Keratinocyte (primary cell): ENCODE data around the gene RNF144A. TPM values are rescaled to one million over a fixed set of nuclear protein-coding genes. Genes with fewer than 3 reads are reported as not detected.

ENCODE experiments used
- DNase-seq: peaks from one replicate; pipeline ENCODE4 v3.0.0-alpha.2; 2011; ENCODE audit warnings: low read depth, missing footprints, low spot score
- FAIRE-seq: peaks from 2 replicates; lab custom pipeline; 2011; peaks lifted over from hg19 to GRCh38; lab: Jason Lieb, UNC
- H2AFZ ChIP-seq: 2 replicates; pipeline ENCODE4 v1.6.0; 2012; ENCODE audit warnings: low read length, control low read depth, inconsistent platforms; ENCODE audit not compliant: control insufficient read depth
- H3K27ac ChIP-seq: 2 replicates; pipeline ENCODE4 v1.5.1; 2011; ENCODE audit warnings: low read length; ENCODE audit not compliant: control insufficient read depth, insufficient read depth
- H3K27me3 ChIP-seq: 3 replicates; pipeline ENCODE4 v1.6.0; 2011; ENCODE audit warnings: low read length; ENCODE audit not compliant: control insufficient read depth, insufficient read depth; ENCODE audit errors: extremely low read depth
- H3K36me3 ChIP-seq, 2 experiments: 2 replicates in 1 of 2; 3 replicates in 1 of 2; pipeline ENCODE4 v1.5.1; 2011; ENCODE audit warnings: low read length in 2 of 2, mild to moderate bottlenecking in 1 of 2; ENCODE audit not compliant: control insufficient read depth in 2 of 2, insufficient read depth in 2 of 2; ENCODE audit errors: extremely low read depth in 1 of 2
- H3K4me1 ChIP-seq: 3 replicates; pipeline ENCODE4 v1.5.1; 2011; ENCODE audit warnings: low read length; ENCODE audit not compliant: control insufficient read depth, insufficient read depth; ENCODE audit errors: extremely low read depth
- H3K4me2 ChIP-seq: 3 replicates; pipeline ENCODE4 v1.6.0; 2011; ENCODE audit warnings: low read depth, low read length; ENCODE audit not compliant: control insufficient read depth, insufficient read depth; ENCODE audit errors: extremely low read depth
- H3K4me3 ChIP-seq, 3 experiments: fragments of 200-600 bp in 1 of 3; sonication (generic) in 1 of 3; 2 replicates in 2 of 3; 3 replicates in 1 of 3; pipeline ENCODE4 v1.5.1; 2011 to 2016; ENCODE audit warnings: low read length in 3 of 3, mild to moderate bottlenecking in 3 of 3, control low read depth in 2 of 3, inconsistent platforms in 1 of 3, low read depth in 1 of 3, mixed read lengths in 1 of 3, mixed run types in 1 of 3, moderate library complexity in 1 of 3; ENCODE audit not compliant: control insufficient read depth in 2 of 3, insufficient read depth in 2 of 3; ENCODE audit errors: extremely low read depth in 1 of 3
- H3K79me2 ChIP-seq: 2 replicates; pipeline ENCODE4 v1.6.0; 2012; ENCODE audit warnings: low read length; ENCODE audit not compliant: control insufficient read depth, insufficient read depth
- H3K9ac ChIP-seq: 3 replicates; pipeline ENCODE4 v1.6.0; 2011; ENCODE audit warnings: low read length; ENCODE audit not compliant: control insufficient read depth, insufficient read depth; ENCODE audit errors: extremely low read depth
- H3K9me1 ChIP-seq: 3 replicates; pipeline ENCODE4 v1.6.0; 2011; ENCODE audit warnings: low read length; ENCODE audit not compliant: control insufficient read depth, insufficient read depth; ENCODE audit errors: extremely low read depth
- H3K9me3 ChIP-seq: 2 replicates; pipeline ENCODE4 v1.5.1; 2012; ENCODE audit warnings: low read depth, low read length; ENCODE audit not compliant: control insufficient read depth
- H4K20me1 ChIP-seq: 3 replicates; pipeline ENCODE4 v1.6.0; 2011; ENCODE audit warnings: low read length; ENCODE audit not compliant: control insufficient read depth, insufficient read depth; ENCODE audit errors: extremely low read depth
- EZH2 ChIP-seq: IDR thresholded peaks from one replicate; pipeline ENCODE4 v1.6.1; 2012; ENCODE audit warnings: inconsistent platforms, mild to moderate bottlenecking, low read length, moderate library complexity
- dilution Hi-C: fragments of 300-500 bp; cut with MboI; formaldehyde crosslinking; loops from one replicate; pipeline ENCODE4 v1.7.0; 2020; ENCODE audit warnings: low sequenced_read_pairs; ENCODE audit not compliant: extremely low pct_ligation_motif_present
- polyA plus RNA-seq, 5 experiments: library from polyadenylated mRNA; depleted of rRNA in 3 of 5; stranded (reverse) in 3 of 5; stranded (forward) in 1 of 5; unstranded in 1 of 5; fragments of >200 nt; gene quantifications; 1 replicate in 1 of 5; 2 replicates in 3 of 5; 3 replicates in 1 of 5; pipeline versions ENCODE4 v1.2.1 to v1.2.3, GENCODE V29; 2011 to 2012; ENCODE audit warnings: missing spikeins in 2 of 5, low read depth in 1 of 5, low replicate concordance in 1 of 5
- TF ChIP-seq, protein P1 (sequence below), 3 experiments: IDR thresholded peaks in 1 of 3; conservative IDR thresholded peaks in 1 of 3; optimal IDR thresholded peaks in 1 of 3; 2 replicates in 2 of 3; 3 replicates in 1 of 3; pipeline versions ENCODE3 to v1.5.1; 2011; ENCODE audit warnings: low read length in 3 of 3, mild to moderate bottlenecking in 3 of 3, moderate library complexity in 2 of 3, control low read depth in 1 of 3, inconsistent platforms in 1 of 3; ENCODE audit not compliant: insufficient read depth in 2 of 3; ENCODE audit errors: extremely low read depth in 1 of 3

RNF144A gene
- polyA plus RNA-seq, 1 donor (not counting 4 experiments of a cell fraction or from before 2014, with no cell fraction given), result 1.4 TPM

DNA sequence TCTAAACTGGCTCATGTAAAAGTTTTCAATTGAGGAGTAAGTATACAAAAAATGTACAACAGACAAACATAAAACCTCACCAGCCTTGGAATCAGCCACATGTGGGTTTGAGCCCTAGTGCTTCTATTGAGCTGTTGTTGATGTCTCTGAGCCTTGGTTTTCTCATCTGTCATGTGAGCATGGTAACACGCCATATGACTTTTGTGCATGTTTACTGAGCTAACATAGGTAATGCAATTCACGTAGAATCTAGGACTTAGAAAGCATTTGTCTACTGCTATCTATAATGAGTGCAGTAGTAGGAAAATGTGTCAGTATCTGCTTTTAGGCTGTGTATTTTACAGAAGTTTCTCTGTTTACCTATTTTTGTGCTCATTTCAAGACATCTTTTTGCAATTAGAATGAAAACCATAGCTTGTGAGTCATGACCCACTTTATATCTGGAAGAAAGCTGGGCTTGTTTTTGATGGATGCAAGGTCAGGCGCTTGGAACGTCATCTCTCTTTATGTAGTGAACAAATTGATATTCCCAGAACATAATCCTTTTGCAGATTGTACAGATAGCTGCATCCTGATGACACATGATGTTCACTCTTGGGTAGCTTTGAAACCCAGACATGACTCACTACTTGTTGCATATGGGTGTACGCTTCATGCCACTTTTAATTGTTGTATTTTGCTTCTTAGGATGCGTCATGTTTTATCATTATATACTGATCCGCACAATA lies 94.3 kb downstream of the RNF144A start:
- no peaks in the 10 kb centered on the region for H3K36me3 ChIP-seq
- H3K9me1 ChIP-seq, result no peaks in the 10 kb centered on the region
- no peaks in the 10 kb centered on the region for H3K9me3 ChIP-seq
- H3K4me1 ChIP-seq, result no peaks in the 10 kb centered on the region
- no peaks in the 10 kb centered on the region for H3K27me3 ChIP-seq
- no peak overlapping the region for H2AFZ ChIP-seq
- H4K20me1 ChIP-seq, result no peaks in the 10 kb centered on the region
- TF ChIP-seq EZH2, result no peak
- TF ChIP-seq, protein P1, sequence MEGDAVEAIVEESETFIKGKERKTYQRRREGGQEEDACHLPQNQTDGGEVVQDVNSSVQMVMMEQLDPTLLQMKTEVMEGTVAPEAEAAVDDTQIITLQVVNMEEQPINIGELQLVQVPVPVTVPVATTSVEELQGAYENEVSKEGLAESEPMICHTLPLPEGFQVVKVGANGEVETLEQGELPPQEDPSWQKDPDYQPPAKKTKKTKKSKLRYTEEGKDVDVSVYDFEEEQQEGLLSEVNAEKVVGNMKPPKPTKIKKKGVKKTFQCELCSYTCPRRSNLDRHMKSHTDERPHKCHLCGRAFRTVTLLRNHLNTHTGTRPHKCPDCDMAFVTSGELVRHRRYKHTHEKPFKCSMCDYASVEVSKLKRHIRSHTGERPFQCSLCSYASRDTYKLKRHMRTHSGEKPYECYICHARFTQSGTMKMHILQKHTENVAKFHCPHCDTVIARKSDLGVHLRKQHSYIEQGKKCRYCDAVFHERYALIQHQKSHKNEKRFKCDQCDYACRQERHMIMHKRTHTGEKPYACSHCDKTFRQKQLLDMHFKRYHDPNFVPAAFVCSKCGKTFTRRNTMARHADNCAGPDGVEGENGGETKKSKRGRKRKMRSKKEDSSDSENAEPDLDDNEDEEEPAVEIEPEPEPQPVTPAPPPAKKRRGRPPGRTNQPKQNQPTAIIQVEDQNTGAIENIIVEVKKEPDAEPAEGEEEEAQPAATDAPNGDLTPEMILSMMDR (optimal IDR thresholded peaks at IDR 0.05 in 1 of 3, IDR thresholded peaks at IDR 0.05 in 1 of 3, conservative IDR thresholded peaks at IDR 0.05 in 1 of 3; ENCODE audit: extremely low read depth in 1 of 3, insufficient read depth in 2 of 3, low read length in 3 of 3), result no peak
- H3K79me2 ChIP-seq, result no peaks in the 10 kb centered on the region
- H3K27ac ChIP-seq, result no peak overlapping the region
- no peak overlapping the region for H3K4me3 ChIP-seq
- no peak overlapping the region for H3K9ac ChIP-seq
- no peak for FAIRE-seq
- dilution Hi-C loops, result no loop called here
- H3K4me2 ChIP-seq, result no peak overlapping the region
- DNase-seq, result peak; percentile 26

DNA sequence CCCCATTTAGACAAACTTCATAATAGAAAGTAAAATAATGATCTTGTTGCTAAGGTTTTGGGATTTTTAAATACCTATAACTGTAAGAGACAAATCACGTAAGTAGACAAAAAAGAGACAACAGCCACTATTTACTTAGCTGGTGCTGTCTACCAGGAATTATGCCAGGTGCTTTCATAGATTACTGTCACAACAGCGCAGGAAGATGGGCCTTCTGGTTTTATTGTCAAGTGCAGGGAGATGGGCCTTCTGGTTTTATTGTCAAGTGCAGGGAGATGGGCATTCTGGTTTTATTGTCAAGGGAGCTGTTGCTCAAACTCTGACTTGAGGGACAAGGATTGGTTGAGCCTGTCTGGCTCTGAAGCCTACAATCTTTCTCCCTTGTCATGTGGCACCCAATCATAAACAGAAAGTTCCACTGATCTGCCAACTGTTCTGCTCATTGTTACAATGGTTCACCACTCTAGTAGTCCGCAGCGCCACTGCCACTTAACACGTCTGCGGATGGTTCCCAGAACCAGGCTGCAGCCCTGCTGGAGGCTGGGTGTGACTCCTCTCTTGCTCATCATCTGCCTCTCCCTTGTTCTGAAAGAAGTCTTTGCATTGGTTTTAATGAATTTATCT lies 95.0 kb downstream of the RNF144A start:
- TF ChIP-seq, protein P1 (optimal IDR thresholded peaks at IDR 0.05 in 1 of 3, IDR thresholded peaks at IDR 0.05 in 1 of 3, conservative IDR thresholded peaks at IDR 0.05 in 1 of 3; ENCODE audit: extremely low read depth in 1 of 3, insufficient read depth in 2 of 3, low read length in 3 of 3), result no peak
- no peak for TF ChIP-seq EZH2
- H3K9me1 ChIP-seq, result no peaks in the 10 kb centered on the region
- H3K36me3 ChIP-seq, result no peaks in the 10 kb centered on the region
- DNase-seq (no peak), FAIRE-seq (no peak)
- no peaks in the 10 kb centered on the region for H3K79me2 ChIP-seq
- no peak overlapping the region for H3K4me3 ChIP-seq
- no peak overlapping the region for H2AFZ ChIP-seq
- no peaks in the 10 kb centered on the region for H4K20me1 ChIP-seq
- H3K9me3 ChIP-seq, result no peaks in the 10 kb centered on the region
- dilution Hi-C loops, result no loop called here
- H3K4me2 ChIP-seq, result no peak overlapping the region
- peaks cover 3% of the 10 kb centered on the region for H3K27me3 ChIP-seq
- H3K27ac ChIP-seq, result no peak overlapping the region
- H3K9ac ChIP-seq, result no peak overlapping the region
- peaks cover 3% of the 10 kb centered on the region for H3K4me1 ChIP-seq
